Kidney (tissue), 14 donors: Measurements from ENCODE around the gene RPL22. TPM values are rescaled to one million over a fixed set of nuclear protein-coding genes. Genes with fewer than 3 reads are reported as not detected.

Experiments
- DNase-seq, 5 donors: peaks; one replicate each; pipeline ENCODE4 v3.0.0-alpha.2; 2013 to 2020
- FAIRE-seq: peaks from 2 replicates; lab custom pipeline; 2012; peaks lifted over from hg19 to GRCh38; lab: Jason Lieb, UNC
- H3K27ac ChIP-seq, 2 donors: one replicate each; pipeline ENCODE4 v1.7.0; 2013; ENCODE audit warnings: low read depth in 2 of 2, low read length in 2 of 2, inconsistent platforms in 1 of 2
- H3K27me3 ChIP-seq: one replicate; pipeline ENCODE4 v1.7.1; 2013; ENCODE audit warnings: low read length, inconsistent platforms; ENCODE audit not compliant: control insufficient read depth, insufficient read depth
- H3K36me3 ChIP-seq, 3 donors: one replicate each; pipeline versions ENCODE4 v1.7.0 to v1.7.1; 2013; ENCODE audit warnings: low read length in 3 of 3, control low read depth in 1 of 3, inconsistent platforms in 1 of 3; ENCODE audit not compliant: insufficient read depth in 3 of 3, control insufficient read depth in 2 of 3
- H3K4me1 ChIP-seq, 3 donors: one replicate each; pipeline versions ENCODE4 v1.7.0 to v1.7.1; 2013; ENCODE audit warnings: low read length in 3 of 3, inconsistent platforms in 1 of 3, low read depth in 1 of 3; ENCODE audit not compliant: control insufficient read depth in 2 of 3, insufficient read depth in 2 of 3
- H3K4me3 ChIP-seq, 3 donors: one replicate each; pipeline versions ENCODE4 v1.7.0 to v1.8.1; 2013; ENCODE audit warnings: low read length in 3 of 3, control low read depth in 1 of 3, inconsistent platforms in 1 of 3
- H3K9ac ChIP-seq, 3 donors: one replicate each; pipeline versions ENCODE4 v1.7.0 to v1.7.1; 2013; ENCODE audit warnings: low read length in 3 of 3, control low read depth in 1 of 3, inconsistent platforms in 1 of 3
- H3K9me3 ChIP-seq, 3 donors: one replicate each; pipeline versions ENCODE4 v1.7.0 to v1.7.1; 2013; ENCODE audit warnings: low read length in 3 of 3, control low read depth in 1 of 3, inconsistent platforms in 1 of 3; ENCODE audit not compliant: control insufficient read depth in 2 of 3, insufficient read depth in 1 of 3
- intact Hi-C: fragments of 100-400 bp; cut with DNase I; formaldehyde crosslinking; loops from one replicate; pipeline ENCODE4 v1.11.1; 2022
- polyA plus RNA-seq: library from polyadenylated mRNA; stranded (reverse); fragments of 350-450 nt; fragmentation: Illumina TruSeq; extraction: RNeasy Lipid Tissue Mini Kit (QIAGEN cat#74804); gene quantifications from one replicate; pipeline ENCODE4 v1.2.3, GENCODE V29; 2014; ENCODE audit warnings: low read depth, low replicate concordance; ENCODE audit not compliant: insufficient read depth
- total RNA-seq: library from RNA; stranded (reverse); fragmentation: NEBNext Ultra II Directional; extraction: Animal tissue kit (Norgen Biotek cat#: 25700); gene quantifications from one replicate; pipeline ENCODE4 v1.2.1, GENCODE V29; 2021
- TF ChIP-seq, protein P1 (sequence below): IDR thresholded peaks from 3 replicates; pipeline ENCODE4 v1.5.1; 2012; ENCODE audit warnings: mild to moderate bottlenecking, moderate library complexity, borderline replicate concordance; ENCODE audit not compliant: insufficient read depth; ENCODE audit errors: extremely low read depth
- donor health status: control.
- donor health status: control.
- donor health status: control.
- donor health status: control.
- donor health status: control.
- donor health status: DM: yes; HTN: yes; CAD: no.
- donor health status: Normal renal cell carcinoma (clear cell type).

Gene RPL22
- total and polyA plus RNA-seq, 2 donors from 2014 or later = 377 to 605 TPM

DNA sequence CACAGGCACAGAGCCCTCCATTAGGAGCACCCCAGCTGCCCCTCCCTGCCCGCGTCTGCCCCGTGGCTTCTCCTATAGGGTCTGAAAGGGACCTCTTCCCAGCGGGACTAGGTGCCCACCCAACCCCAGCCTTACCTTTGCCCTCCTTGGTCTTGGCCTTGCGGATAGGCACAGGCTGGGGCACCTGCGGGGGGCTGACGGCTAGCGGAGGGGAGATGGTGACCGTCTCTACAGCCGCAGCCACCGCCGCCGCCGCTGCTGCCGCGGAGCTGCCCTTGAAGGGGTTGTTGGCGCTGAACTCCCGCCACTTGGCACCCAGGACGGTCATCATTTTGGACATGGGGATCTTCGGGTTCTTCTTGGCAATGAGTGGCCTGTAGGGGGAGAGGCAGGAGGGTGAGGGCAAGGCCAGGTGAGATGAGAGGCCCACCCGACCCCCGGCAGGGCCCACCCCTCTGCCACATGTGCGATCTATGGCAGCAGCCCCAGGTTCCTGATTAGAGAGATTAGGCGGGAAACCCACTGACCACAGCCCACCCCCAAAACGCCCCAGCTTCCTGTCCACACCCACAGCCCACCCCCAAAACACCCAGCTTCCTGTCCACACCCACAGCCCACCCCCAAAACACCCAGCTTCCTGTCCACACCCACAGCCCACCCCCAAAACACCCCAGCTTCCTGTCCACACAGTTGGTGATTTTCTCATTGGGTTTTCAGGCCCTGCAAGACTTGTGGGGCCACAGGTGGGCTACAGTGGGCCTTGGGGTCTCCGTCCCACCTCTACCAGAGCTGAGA is 44.7 kb downstream of the RPL22 start:
- H3K27me3 ChIP-seq = no peaks in the 10 kb centered on the region
- TF ChIP-seq, protein P1, sequence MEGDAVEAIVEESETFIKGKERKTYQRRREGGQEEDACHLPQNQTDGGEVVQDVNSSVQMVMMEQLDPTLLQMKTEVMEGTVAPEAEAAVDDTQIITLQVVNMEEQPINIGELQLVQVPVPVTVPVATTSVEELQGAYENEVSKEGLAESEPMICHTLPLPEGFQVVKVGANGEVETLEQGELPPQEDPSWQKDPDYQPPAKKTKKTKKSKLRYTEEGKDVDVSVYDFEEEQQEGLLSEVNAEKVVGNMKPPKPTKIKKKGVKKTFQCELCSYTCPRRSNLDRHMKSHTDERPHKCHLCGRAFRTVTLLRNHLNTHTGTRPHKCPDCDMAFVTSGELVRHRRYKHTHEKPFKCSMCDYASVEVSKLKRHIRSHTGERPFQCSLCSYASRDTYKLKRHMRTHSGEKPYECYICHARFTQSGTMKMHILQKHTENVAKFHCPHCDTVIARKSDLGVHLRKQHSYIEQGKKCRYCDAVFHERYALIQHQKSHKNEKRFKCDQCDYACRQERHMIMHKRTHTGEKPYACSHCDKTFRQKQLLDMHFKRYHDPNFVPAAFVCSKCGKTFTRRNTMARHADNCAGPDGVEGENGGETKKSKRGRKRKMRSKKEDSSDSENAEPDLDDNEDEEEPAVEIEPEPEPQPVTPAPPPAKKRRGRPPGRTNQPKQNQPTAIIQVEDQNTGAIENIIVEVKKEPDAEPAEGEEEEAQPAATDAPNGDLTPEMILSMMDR = no peak
- no peaks in the 10 kb centered on the region for H3K4me1 ChIP-seq
- H3K9me3 ChIP-seq = peaks cover 0 to under 1% (median 0%) of the 10 kb centered on the region in 3 donors
- DNase-seq (no peak), FAIRE-seq (no peak)
- H3K36me3 ChIP-seq = no peaks in the 10 kb centered on the region
- H3K9ac ChIP-seq = no peak overlapping the region
- intact Hi-C loops = no loop called here
- H3K27ac ChIP-seq = no peak overlapping the region
- H3K4me3 ChIP-seq = no peak overlapping the region

DNA sequence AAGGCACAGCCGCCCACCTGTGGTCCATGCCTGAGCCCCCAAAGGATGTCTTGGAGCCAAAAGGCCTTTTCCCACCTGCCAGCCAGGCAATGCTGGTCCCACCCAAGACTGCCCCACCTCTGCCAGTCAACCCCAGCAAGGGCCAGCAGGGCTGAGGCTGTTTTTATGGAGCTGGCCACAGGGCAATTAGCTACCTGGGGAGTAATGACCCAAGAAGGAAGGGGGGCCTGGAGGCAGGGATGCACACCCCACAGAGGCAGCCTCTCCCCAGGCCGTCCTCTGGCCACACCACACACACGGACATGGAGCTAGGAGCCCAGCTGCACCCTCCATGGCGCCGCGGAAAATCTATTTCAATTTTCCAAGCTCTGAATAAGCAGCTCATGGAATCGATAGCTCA is 46.5 kb downstream of the RPL22 start:
- H3K4me3 ChIP-seq = no peak overlapping the region
- no peak for FAIRE-seq
- H3K4me1 ChIP-seq = no peaks in the 10 kb centered on the region
- peaks cover 0 to 2% (median 0%) of the 10 kb centered on the region in 3 donors for H3K9me3 ChIP-seq
- TF ChIP-seq, protein P1 = no peak
- no peak overlapping the region for H3K9ac ChIP-seq
- intact Hi-C loops = no loop called here
- H3K27me3 ChIP-seq = peaks cover 2% of the 10 kb centered on the region
- no peak overlapping the region for H3K27ac ChIP-seq
- DNase-seq = no peak
- no peaks in the 10 kb centered on the region for H3K36me3 ChIP-seq

DNA sequence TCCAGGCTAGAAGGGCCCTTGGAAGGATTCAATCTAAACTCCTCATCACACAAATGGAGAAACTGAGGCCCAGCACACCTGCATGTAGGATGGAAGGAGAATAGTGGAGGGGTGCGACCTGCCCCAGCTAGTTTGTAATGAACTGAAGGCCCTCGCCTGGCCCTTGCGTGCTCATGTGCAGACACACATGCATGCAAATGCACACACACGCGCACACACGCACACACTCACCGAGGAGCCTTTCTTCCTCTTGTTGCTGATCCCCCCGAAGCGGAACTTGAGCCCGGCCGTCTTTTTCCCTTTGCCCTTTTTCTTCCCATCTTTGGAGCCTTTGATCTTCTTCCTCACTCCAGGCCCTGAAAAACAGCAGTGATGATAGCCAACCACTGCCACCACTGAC is 47.2 kb downstream of the RPL22 start:
- no peaks in the 10 kb centered on the region for H3K4me1 ChIP-seq
- FAIRE-seq = no peak
- H3K27ac ChIP-seq = no peak overlapping the region
- TF ChIP-seq, protein P1 = no peak
- no peaks in the 10 kb centered on the region for H3K36me3 ChIP-seq
- H3K9ac ChIP-seq = no peak overlapping the region
- no peak overlapping the region for H3K4me3 ChIP-seq
- peaks cover 0 to 2% (median 0%) of the 10 kb centered on the region in 3 donors for H3K9me3 ChIP-seq
- peaks cover 2% of the 10 kb centered on the region for H3K27me3 ChIP-seq
- intact Hi-C loops = no loop called here
- DNase-seq = no peak
